ENCODE measurements around the gene CELSR3.

GRCh38 chr3:48619541-48620524, 42.9 kb downstream of the CELSR3 start:
- no peak for TF ChIP-seq POLR2A (IDR thresholded peaks at IDR 0.05; ENCODE audit: extremely low read depth, insufficient read length)
- TF ChIP-seq CTCF (IDR thresholded peaks at IDR 0.05; ENCODE audit: low read depth, low read length): no peak
- TF ChIP-seq MYC (IDR thresholded peaks at IDR 0.05; ENCODE audit: low read depth, low read length): no peak
- no peak for TF ChIP-seq MAX (IDR thresholded peaks at IDR 0.05; ENCODE audit: low read depth, low read length)

All from NB4 (cell line).